Tibial nerve (tissue), 3 donors: ENCODE data around the gene FBXW8.

Source experiments
- CTCF ChIP-seq, 5 experiments: fragments of 200-600 bp in 3 of 5; fragments of 450-650 bp in 2 of 5; sonication (generic) in 3 of 5; IDR thresholded peaks; one replicate each; pipeline ENCODE4 v1.5.1; 2016 to 2019; ENCODE audit warnings: antibody characterized with exemption in 5 of 5, mild to moderate bottlenecking in 3 of 5, moderate library complexity in 2 of 5
- POLR2A ChIP-seq, 2 donors: fragments of 450-650 bp; IDR thresholded peaks; one replicate each; pipeline ENCODE4 v1.6.1; 2017; ENCODE audit warnings: antibody characterized with exemption in 2 of 2, mild to moderate bottlenecking in 2 of 2, moderate library complexity in 2 of 2

GRCh38 chr12:117046425-117046824 is 135.7 kb downstream of the FBXW8 start:
- TF ChIP-seq CTCF (IDR thresholded peaks at IDR 0.05) (no peak), POLR2A (IDR thresholded peaks at IDR 0.05) (no peak)
